ENCODE measurements around the gene SPRED2.

SPRED2 gene, protein sequence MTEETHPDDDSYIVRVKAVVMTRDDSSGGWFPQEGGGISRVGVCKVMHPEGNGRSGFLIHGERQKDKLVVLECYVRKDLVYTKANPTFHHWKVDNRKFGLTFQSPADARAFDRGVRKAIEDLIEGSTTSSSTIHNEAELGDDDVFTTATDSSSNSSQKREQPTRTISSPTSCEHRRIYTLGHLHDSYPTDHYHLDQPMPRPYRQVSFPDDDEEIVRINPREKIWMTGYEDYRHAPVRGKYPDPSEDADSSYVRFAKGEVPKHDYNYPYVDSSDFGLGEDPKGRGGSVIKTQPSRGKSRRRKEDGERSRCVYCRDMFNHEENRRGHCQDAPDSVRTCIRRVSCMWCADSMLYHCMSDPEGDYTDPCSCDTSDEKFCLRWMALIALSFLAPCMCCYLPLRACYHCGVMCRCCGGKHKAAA

DNA sequence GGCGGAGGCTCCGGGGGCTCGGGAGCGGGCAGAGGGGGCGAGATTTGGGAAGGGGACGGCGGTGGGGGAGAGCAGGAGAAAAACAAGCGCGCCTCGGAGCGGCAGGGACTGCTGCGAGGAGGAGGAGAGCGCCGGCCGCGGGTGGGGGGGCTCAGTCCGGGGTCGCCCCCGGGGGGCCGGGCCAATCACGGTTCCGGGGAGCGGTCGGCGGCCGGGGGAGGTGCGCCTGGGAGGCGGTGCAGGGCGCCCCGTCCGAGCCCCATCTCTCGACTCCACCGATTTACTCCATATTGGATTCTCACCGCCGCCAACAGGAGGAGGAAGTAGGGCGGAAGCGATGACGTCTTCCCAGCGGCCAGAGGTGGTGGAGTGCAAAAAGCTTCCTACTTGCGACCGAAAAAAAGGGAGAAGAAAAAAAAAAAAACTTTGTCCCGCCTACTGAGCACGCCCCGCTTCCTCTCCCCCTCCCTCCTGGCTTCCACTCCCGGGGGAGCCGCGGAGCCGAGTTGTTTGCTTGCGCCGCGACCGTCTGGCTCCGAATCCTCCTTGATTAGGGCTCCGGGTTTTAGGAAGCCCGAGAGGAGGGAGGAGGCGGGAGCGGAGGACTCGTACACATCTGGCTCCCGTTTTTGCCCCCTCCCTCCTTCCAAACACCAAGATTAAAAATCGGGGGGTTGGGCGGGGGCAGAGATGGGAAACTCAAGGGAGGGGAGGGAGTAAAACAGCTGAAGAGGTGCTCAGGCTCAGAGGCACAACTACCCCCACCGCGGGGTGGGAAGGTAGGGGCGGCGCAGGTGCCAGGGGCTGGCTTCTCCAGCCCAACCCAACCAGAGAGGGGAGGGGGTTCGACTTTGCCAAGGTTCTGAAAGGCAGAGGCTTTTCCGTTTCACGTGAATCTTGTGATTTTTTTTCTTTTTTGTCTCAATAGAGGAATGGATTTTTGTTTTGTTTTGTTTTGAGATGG lies at the start of gene SPRED2:
TSS of gene SPRED2 (minus strand) at position 373 of the 964 bp plus-strand sequence. CDS start 612 bp downstream, outside the sequence.
- Histone ChIP-seq H3K79me2 (ENCODE audit: low read length) (peaks cover 43% of the 10 kb centered on the region), H3K9ac (ENCODE audit: low read length) (peak within 1 kb of the TSS; percentile 87), H3K4me3 (ENCODE audit: low read length) (peak within 1 kb of the TSS; percentile 98), H3K4me1 (ENCODE audit: low read length) (peaks cover 16% of the 10 kb centered on the region), H2AFZ (ENCODE audit: low read depth, low read length) (peak within 1 kb of the TSS; percentile 63; the same call in 1 of the 2 replicates), H3K27me3 (ENCODE audit: low read depth, low read length) (peaks cover 15% of the 10 kb centered on the region), H4K20me1 (ENCODE audit: insufficient read depth, low read length) (peaks cover 28% of the 10 kb centered on the region), H3K27ac (ENCODE audit: low read length) (peak within 1 kb of the TSS; percentile 76), H3K9me3 (ENCODE audit: insufficient read depth, low read length) (no peaks in the 10 kb centered on the region), H3K36me3 (replicated peaks; ENCODE audit: low read depth, low read length) (peaks cover 7% of the 10 kb centered on the region), H3K4me2 (ENCODE audit: low read length) (peak within 1 kb of the TSS; percentile 86)
- TF ChIP-seq, protein P1, sequence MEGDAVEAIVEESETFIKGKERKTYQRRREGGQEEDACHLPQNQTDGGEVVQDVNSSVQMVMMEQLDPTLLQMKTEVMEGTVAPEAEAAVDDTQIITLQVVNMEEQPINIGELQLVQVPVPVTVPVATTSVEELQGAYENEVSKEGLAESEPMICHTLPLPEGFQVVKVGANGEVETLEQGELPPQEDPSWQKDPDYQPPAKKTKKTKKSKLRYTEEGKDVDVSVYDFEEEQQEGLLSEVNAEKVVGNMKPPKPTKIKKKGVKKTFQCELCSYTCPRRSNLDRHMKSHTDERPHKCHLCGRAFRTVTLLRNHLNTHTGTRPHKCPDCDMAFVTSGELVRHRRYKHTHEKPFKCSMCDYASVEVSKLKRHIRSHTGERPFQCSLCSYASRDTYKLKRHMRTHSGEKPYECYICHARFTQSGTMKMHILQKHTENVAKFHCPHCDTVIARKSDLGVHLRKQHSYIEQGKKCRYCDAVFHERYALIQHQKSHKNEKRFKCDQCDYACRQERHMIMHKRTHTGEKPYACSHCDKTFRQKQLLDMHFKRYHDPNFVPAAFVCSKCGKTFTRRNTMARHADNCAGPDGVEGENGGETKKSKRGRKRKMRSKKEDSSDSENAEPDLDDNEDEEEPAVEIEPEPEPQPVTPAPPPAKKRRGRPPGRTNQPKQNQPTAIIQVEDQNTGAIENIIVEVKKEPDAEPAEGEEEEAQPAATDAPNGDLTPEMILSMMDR (IDR thresholded peaks at IDR 0.05; ENCODE audit: low read depth, low read length), result no peak
- no peak for TF ChIP-seq EZH2phosphoT487 (IDR thresholded peaks at IDR 0.05; ENCODE audit: low read depth)

DNA sequence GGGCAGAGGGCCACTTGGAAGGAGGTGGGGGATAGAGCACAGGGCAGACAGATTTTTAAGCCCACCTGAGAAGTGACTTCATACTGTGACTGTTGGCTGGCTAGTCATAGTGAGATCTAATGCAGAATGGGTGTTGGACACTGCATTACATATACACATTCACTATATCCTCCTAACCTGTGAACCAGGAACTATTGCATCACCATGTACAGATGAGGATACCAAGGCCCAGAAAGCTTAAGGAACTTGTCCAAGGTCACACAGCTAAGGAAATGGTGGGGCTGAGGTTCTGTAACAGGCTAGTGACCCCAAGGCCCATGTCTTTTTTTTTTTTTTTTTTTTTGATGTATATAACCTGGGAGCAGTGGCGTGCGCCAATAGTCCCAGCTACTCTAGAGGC lies 49.6 kb upstream of the SPRED2 start:
- H3K4me2 ChIP-seq (ENCODE audit: low read length), result no peak overlapping the region
- H3K4me1 ChIP-seq (ENCODE audit: low read length), result no peaks in the 10 kb centered on the region
- no peaks in the 10 kb centered on the region for H4K20me1 ChIP-seq (ENCODE audit: insufficient read depth, low read length)
- no peaks in the 10 kb centered on the region for H3K9me3 ChIP-seq (ENCODE audit: insufficient read depth, low read length)
- no peak overlapping the region for H3K9ac ChIP-seq (ENCODE audit: low read length)
- no peak for TF ChIP-seq EZH2phosphoT487 (IDR thresholded peaks at IDR 0.05; ENCODE audit: low read depth)
- TF ChIP-seq, protein P1 (IDR thresholded peaks at IDR 0.05; ENCODE audit: low read depth, low read length), result no peak
- no peaks in the 10 kb centered on the region for H3K79me2 ChIP-seq (ENCODE audit: low read length)
- H3K4me3 ChIP-seq (ENCODE audit: low read length), result no peak overlapping the region
- no peak overlapping the region for H3K27ac ChIP-seq (ENCODE audit: low read length)
- H3K36me3 ChIP-seq (replicated peaks; ENCODE audit: low read depth, low read length), result no peaks in the 10 kb centered on the region
- peaks cover 22% of the 10 kb centered on the region for H3K27me3 ChIP-seq (ENCODE audit: low read depth, low read length)
- no peak overlapping the region for H2AFZ ChIP-seq (ENCODE audit: low read depth, low read length)

DNA sequence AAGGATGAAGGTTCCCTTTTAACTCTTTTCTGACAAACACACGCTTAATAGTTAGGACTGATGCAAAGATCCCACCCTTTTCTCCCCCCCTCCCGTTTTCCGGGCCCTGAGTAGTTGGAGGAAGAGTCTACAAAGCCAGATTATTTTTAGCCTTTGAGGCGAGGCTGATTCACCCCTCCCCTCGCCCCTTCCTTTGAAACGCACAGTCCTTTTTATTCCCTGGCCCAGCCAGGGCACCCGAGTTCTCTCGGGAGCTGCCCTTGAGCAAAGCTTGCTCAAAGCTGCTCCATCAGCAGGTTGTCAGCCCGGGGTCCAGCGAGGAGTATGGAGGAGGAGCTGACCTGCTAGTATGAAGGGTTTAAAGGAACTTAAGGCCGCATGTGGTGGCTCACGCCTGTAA lies 47.1 kb upstream of the SPRED2 start:
- Histone ChIP-seq H2AFZ (ENCODE audit: low read depth, low read length) (no peak overlapping the region), H3K27me3 (ENCODE audit: low read depth, low read length) (peaks cover 19% of the 10 kb centered on the region), H3K27ac (ENCODE audit: low read length) (no peak overlapping the region), H3K4me2 (ENCODE audit: low read length) (no peak overlapping the region), H3K36me3 (replicated peaks; ENCODE audit: low read depth, low read length) (no peaks in the 10 kb centered on the region), H4K20me1 (ENCODE audit: insufficient read depth, low read length) (no peaks in the 10 kb centered on the region), H3K9me3 (ENCODE audit: insufficient read depth, low read length) (no peaks in the 10 kb centered on the region), H3K79me2 (ENCODE audit: low read length) (no peaks in the 10 kb centered on the region), H3K4me3 (ENCODE audit: low read length) (no peak overlapping the region), H3K4me1 (ENCODE audit: low read length) (no peaks in the 10 kb centered on the region), H3K9ac (ENCODE audit: low read length) (no peak overlapping the region)
- TF ChIP-seq, protein P1 (IDR thresholded peaks at IDR 0.05; ENCODE audit: low read depth, low read length), result no peak
- no peak for TF ChIP-seq EZH2phosphoT487 (IDR thresholded peaks at IDR 0.05; ENCODE audit: low read depth)
